Measurements from ENCODE around the gene COG2. TPM values are rescaled to one million over a fixed set of nuclear protein-coding genes. Genes with fewer than 3 reads are reported as not detected.

The COG2 gene
- total and polyA plus RNA-seq, 2 of the 13 experiments (the other 11 are each of a cell fraction or from before 2014, with no cell fraction given) = 16.8 to 36.3 TPM

DNA sequence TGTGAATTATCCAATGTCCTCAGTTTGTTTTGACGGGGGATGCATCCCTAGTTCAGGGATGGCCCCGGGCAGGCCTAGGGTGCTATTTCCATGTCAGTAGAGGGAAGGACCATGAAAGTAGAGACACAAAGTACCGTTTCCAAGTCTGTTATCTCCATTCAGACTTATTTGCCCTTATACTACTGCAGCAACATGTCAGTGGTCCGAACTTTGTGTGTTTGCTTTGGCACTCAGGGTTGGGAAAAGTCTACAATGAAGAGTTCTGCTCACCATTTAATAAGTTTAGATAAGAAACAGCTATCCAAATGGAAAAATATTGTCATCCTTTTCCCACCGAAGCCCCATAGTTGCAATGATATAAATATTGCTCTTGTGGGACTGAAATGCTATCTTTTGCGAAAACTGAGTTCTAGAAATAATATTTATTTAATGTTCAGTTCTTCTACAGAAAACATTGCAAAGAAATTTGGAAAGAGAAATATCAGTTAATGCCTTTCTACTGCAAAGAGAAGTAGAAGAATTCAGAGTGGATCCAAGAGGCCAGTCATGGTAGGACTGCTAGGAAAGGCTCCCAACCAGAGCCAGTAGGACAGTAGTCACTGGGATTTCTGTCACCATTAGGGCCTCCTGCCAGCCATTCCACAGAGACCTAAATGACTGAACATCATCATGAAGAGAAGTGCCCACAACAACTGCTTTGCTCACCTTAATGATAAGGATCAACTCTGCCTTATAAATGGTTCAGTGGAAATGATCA is 83.2 kb downstream of the COG2 start (continued):
- TF ChIP-seq NCOA1 (CRISPR knock-in tag; IDR thresholded peaks at IDR 0.05) (no peak), ZNF713 (CRISPR knock-in tag; IDR thresholded peaks at IDR 0.05) (no peak), SRSF4 (IDR thresholded peaks at IDR 0.05; ENCODE audit: low read depth, low read length, poor library complexity, severe bottlenecking) (no peak), ZBTB3 (CRISPR knock-in tag; IDR thresholded peaks at IDR 0.05; ENCODE audit: borderline replicate concordance, low read depth) (no peak), SMAD1 (CRISPR knock-in tag; IDR thresholded peaks at IDR 0.05; ENCODE audit: borderline replicate concordance, low read depth) (no peak), ZNF790 (CRISPR knock-in tag; IDR thresholded peaks at IDR 0.05; ENCODE audit: borderline replicate concordance) (no peak), EZH2 (conservative IDR thresholded peaks at IDR 0.05; ENCODE audit: low read depth, low read length) (no peak), ZNF670 (CRISPR knock-in tag; IDR thresholded peaks at IDR 0.05; ENCODE audit: borderline replicate concordance) (no peak), PAWR (CRISPR knock-in tag; IDR thresholded peaks at IDR 0.05; ENCODE audit: borderline replicate concordance) (no peak), ARNT2 (CRISPR knock-in tag; IDR thresholded peaks at IDR 0.05; ENCODE audit: low read depth) (no peak), ZNF788 (CRISPR knock-in tag; IDR thresholded peaks at IDR 0.05; ENCODE audit: borderline replicate concordance) (no peak), GFI1 (CRISPR knock-in tag; IDR thresholded peaks at IDR 0.05; ENCODE audit: borderline replicate concordance) (no peak; the same call in 1 of the 2 replicates), HDAC1 (CRISPR knock-in tag; IDR thresholded peaks at IDR 0.05) (peak; percentile 46; the same call in 1 of the 2 replicates), ZNF556 (CRISPR knock-in tag; IDR thresholded peaks at IDR 0.05; ENCODE audit: borderline replicate concordance) (no peak), TCF12 (IDR thresholded peaks at IDR 0.05) (no peak), TCF12 (CRISPR knock-in tag; IDR thresholded peaks at IDR 0.05) (no peak), SP2 (CRISPR knock-in tag; IDR thresholded peaks at IDR 0.05) (no peak), TRIM24 (CRISPR knock-in tag; IDR thresholded peaks at IDR 0.05) (no peak), ZNF891 (CRISPR knock-in tag; IDR thresholded peaks at IDR 0.05) (no peak), POLR2G (IDR thresholded peaks at IDR 0.05; ENCODE audit: low read depth, low read length) (no peak), AHR (CRISPR knock-in tag; IDR thresholded peaks at IDR 0.05) (no peak), MTF2 (CRISPR knock-in tag; IDR thresholded peaks at IDR 0.05; ENCODE audit: borderline replicate concordance) (no peak), FOSL1 (CRISPR knock-in tag; IDR thresholded peaks at IDR 0.05; ENCODE audit: borderline replicate concordance) (no peak)
- TF ChIP-seq, protein P1, sequence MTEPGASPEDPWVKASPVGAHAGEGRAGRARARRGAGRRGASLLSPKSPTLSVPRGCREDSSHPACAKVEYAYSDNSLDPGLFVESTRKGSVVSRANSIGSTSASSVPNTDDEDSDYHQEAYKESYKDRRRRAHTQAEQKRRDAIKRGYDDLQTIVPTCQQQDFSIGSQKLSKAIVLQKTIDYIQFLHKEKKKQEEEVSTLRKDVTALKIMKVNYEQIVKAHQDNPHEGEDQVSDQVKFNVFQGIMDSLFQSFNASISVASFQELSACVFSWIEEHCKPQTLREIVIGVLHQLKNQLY (CRISPR knock-in tag; IDR thresholded peaks at IDR 0.05) = 0 out of 2 replicates have a peak, but pooled peaks have one; percentile 35
- TF ChIP-seq, protein P2, sequence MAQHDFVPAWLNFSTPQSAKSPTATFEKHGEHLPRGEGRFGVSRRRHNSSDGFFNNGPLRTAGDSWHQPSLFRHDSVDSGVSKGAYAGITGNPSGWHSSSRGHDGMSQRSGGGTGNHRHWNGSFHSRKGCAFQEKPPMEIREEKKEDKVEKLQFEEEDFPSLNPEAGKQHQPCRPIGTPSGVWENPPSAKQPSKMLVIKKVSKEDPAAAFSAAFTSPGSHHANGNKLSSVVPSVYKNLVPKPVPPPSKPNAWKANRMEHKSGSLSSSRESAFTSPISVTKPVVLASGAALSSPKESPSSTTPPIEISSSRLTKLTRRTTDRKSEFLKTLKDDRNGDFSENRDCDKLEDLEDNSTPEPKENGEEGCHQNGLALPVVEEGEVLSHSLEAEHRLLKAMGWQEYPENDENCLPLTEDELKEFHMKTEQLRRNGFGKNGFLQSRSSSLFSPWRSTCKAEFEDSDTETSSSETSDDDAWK (CRISPR knock-in tag; IDR thresholded peaks at IDR 0.05) = no peak
- TF ChIP-seq, protein P3, sequence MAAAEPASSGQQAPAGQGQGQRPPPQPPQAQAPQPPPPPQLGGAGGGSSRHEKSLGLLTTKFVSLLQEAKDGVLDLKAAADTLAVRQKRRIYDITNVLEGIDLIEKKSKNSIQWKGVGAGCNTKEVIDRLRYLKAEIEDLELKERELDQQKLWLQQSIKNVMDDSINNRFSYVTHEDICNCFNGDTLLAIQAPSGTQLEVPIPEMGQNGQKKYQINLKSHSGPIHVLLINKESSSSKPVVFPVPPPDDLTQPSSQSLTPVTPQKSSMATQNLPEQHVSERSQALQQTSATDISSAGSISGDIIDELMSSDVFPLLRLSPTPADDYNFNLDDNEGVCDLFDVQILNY (CRISPR knock-in tag; conservative IDR thresholded peaks at IDR 0.05) = no peak
- TF ChIP-seq, protein P4, sequence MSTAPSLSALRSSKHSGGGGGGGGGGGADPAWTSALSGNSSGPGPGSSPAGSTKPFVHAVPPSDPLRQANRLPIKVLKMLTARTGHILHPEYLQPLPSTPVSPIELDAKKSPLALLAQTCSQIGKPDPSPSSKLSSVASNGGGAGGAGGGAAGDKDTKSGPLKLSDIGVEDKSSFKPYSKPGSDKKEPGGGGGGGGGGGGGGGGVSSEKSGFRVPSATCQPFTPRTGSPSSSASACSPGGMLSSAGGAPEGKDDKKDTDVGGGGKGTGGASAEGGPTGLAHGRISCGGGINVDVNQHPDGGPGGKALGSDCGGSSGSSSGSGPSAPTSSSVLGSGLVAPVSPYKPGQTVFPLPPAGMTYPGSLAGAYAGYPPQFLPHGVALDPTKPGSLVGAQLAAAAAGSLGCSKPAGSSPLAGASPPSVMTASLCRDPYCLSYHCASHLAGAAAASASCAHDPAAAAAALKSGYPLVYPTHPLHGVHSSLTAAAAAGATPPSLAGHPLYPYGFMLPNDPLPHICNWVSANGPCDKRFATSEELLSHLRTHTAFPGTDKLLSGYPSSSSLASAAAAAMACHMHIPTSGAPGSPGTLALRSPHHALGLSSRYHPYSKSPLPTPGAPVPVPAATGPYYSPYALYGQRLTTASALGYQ (CRISPR knock-in tag; IDR thresholded peaks at IDR 0.05) = peak; percentile 39; the same call in 1 of the 2 replicates
